Left lung (tissue), 10 donors: ENCODE measurements around the gene ARHGAP19. TPM values are rescaled to one million over a fixed set of nuclear protein-coding genes. Genes with fewer than 3 reads are reported as not detected.
A peak's percentile ranks its signal among the peaks of the same experiment; 100 is the strongest.

ENCODE experiments used
- ATAC-seq: fragments of 200-7000 bp; cut with Tn5 transposase; one replicate; pipeline ENCODE4 v1.9.1; 2020; ENCODE audit warnings: moderate library complexity
- DNase-seq, 4 donors: peaks; one replicate each; pipeline ENCODE4 v3.0.0-alpha.2; 2013 to 2020
- H3K27ac ChIP-seq, 2 donors: fragments of 200-600 bp; sonication (generic) in 1 of 2; one replicate each; pipeline versions ENCODE4 v1.5.0 to v1.8.0; 2020 to 2021
- H3K27me3 ChIP-seq, 2 donors: fragments of 200-600 bp; sonication (generic) in 1 of 2; one replicate each; pipeline versions ENCODE4 v1.5.0 to v1.8.0; 2020 to 2021
- H3K36me3 ChIP-seq, 2 donors: fragments of 200-600 bp; sonication (generic) in 1 of 2; one replicate each; pipeline versions ENCODE4 v1.5.0 to v1.8.0; 2020 to 2021
- H3K4me1 ChIP-seq, 2 donors: fragments of 200-600 bp; one replicate each; pipeline ENCODE4 v1.8.0; 2021
- H3K4me3 ChIP-seq, 2 donors: fragments of 200-600 bp; sonication (generic) in 1 of 2; one replicate each; pipeline versions ENCODE4 v1.5.0 to v1.8.0; 2020 to 2021; ENCODE audit warnings: mild to moderate bottlenecking in 1 of 2
- H3K9me3 ChIP-seq, 2 donors: fragments of 200-600 bp; sonication (generic) in 1 of 2; one replicate each; pipeline versions ENCODE4 v1.5.0 to v1.8.0; 2020 to 2021
- intact Hi-C, 2 donors: fragments of 100-400 bp; cut with DNase I; formaldehyde crosslinking; loops; one replicate each; pipeline versions ENCODE4 v1.11.2 to v1.14.2; 2022
- polyA plus RNA-seq, 6 donors: library from polyadenylated mRNA; unstranded; fragments of 120-200 nt; gene quantifications; one replicate each; pipeline ENCODE4 v1.2.1, GENCODE V29; 2013; ENCODE audit not compliant: insufficient read length in 6 of 6
- total RNA-seq, 2 donors: library from RNA; stranded (reverse); fragmentation: NEBNext Ultra II Directional; extraction: Animal tissue kit (Norgen Biotek cat#: 25700); gene quantifications; one replicate each; pipeline ENCODE4 v1.2.1, GENCODE V29; 2021
- TF ChIP-seq, protein P1 (sequence below), 2 donors: fragments of 200-600 bp; sonication (generic) in 1 of 2; IDR thresholded peaks; one replicate each; pipeline versions ENCODE4 v1.5.0 to v1.8.0; 2021; ENCODE audit warnings: antibody characterized with exemption in 2 of 2
- donor health status: DM: no; HTN: yes; CAD: no.
- donor health status: DM: no; HTN: no; CAD: no.

The ARHGAP19 gene
- total and polyA plus RNA-seq, 8 donors: 9.8 to 30.7 (median 25.9) TPM

DNA sequence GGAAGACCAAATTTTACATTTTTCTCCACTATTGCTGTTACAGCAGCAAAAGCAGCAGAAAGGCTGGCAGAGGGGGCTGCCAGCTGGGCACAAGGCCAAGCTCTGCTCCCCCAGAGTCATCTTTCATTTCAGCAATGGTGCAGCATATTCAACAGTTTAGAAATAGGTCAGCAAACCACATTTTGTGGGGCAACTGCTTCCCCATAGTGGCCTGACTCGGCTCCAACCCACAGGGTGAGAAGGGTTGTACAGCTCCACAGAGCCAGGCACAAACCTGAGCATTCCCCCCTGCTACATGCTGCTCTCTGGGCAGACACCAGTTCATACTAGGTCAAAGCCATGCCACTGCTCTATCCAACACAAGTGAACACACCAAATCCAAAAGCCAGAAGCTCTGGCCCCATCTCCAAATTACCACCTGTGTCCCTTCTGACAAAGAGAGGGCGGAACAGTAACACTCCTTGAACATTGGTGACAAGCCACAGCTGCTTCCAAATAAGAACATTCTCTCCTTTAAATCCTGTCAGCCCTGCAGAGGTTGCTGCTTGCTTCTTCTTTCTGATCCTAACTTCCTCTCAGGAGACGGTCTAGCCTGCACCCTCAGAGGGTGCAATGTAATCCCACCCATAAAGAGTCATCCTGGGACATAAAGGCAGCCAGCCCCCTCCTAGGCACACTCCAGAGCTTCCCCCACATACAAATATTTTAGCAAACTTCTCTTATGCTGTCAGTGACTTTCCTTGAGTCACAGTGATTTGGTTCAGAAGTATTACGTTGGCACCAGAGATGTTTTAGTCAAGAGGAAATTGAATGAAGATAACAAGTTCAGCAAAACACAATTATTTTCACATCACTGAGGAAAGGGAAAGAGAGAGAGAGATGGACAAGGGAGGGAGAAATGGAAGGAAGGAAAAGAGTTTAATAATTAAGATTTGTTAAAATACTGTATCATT is 67.7 kb downstream of the ARHGAP19 start:
- TF ChIP-seq, protein P1, sequence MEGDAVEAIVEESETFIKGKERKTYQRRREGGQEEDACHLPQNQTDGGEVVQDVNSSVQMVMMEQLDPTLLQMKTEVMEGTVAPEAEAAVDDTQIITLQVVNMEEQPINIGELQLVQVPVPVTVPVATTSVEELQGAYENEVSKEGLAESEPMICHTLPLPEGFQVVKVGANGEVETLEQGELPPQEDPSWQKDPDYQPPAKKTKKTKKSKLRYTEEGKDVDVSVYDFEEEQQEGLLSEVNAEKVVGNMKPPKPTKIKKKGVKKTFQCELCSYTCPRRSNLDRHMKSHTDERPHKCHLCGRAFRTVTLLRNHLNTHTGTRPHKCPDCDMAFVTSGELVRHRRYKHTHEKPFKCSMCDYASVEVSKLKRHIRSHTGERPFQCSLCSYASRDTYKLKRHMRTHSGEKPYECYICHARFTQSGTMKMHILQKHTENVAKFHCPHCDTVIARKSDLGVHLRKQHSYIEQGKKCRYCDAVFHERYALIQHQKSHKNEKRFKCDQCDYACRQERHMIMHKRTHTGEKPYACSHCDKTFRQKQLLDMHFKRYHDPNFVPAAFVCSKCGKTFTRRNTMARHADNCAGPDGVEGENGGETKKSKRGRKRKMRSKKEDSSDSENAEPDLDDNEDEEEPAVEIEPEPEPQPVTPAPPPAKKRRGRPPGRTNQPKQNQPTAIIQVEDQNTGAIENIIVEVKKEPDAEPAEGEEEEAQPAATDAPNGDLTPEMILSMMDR (IDR thresholded peaks at IDR 0.05): no peak
- DNase-seq (no peak), ATAC-seq (no peak)
- Histone ChIP-seq H3K4me3 (no peak overlapping the region), H3K4me1 (peaks cover 0 to 20% of the 10 kb centered on the region in 2 donors), H3K36me3 (peaks cover 0 to 42% of the 10 kb centered on the region in 2 donors), H3K27ac (no peak overlapping the region), H3K9me3 (no peaks in the 10 kb centered on the region), H3K27me3 (no peaks in the 10 kb centered on the region)
- intact Hi-C loops: no loop called here

DNA sequence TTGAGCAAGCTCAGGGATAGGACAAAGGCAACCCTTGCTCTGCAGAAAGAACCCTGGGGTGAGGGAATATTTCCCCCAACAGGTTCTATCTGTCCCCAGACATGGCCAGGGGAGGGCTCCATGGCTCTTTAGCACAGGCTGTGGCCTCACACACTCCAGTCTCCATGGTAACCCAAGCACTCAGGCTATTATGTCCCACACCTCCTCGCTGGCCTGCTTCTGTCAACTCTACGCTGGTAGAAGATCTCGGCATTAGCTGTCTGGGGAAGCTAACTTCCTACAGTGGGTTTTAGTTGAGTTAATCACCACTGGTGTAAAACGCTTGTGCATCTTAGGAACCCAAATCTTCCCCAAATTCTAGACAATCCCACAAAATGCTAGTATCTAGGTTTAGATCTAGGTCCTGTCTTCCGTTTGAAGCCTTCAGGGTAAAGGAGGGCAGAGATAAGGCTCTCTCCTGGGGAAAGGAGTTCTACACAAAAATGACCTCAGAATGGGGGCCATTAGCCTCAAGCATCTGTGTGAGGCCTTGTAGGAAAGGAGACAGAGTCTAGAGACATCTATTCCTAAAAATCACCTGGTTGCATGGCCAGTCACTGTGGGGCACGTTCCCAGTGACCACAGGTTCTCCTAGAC is 70.0 kb downstream of the ARHGAP19 start:
- Histone ChIP-seq H3K27ac (no peak overlapping the region), H3K4me1 (peaks cover 0 to 30% of the 10 kb centered on the region in 2 donors), H3K36me3 (peaks cover 0 to 25% of the 10 kb centered on the region in 2 donors), H3K27me3 (no peaks in the 10 kb centered on the region), H3K4me3 (no peak overlapping the region), H3K9me3 (no peaks in the 10 kb centered on the region)
- TF ChIP-seq, protein P1 (IDR thresholded peaks at IDR 0.05): no peak
- ATAC-seq (peak; percentile 51), DNase-seq (peak in 2 of 4 donors; percentile 15 to 71)
- intact Hi-C loops: no loop called here

DNA sequence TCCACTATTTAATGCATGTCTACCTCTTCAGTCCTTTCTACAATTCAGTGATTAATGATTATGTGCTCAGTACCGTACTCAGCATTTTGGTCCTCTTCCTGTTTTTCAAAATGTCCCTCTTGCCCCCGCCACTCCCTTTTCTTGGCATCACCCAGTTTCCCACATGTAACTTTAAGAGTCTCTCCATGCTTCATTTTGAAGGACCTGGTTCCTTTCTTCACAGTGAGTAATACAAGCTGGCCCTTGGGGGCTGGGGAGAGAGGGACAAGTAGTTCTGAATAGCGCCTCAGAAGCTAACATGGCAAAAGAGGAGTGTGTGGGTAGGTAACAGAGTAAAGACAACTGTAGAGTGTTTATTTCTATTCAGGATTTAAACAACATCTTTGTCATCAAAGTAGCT is 72.1 kb downstream of the ARHGAP19 start:
- H3K9me3 ChIP-seq: no peaks in the 10 kb centered on the region
- no peak overlapping the region for H3K27ac ChIP-seq
- H3K4me1 ChIP-seq: peaks cover 0 to 30% of the 10 kb centered on the region in 2 donors
- peak in 2 of 4 donors; percentile 31 to 50 for DNase-seq
- H3K36me3 ChIP-seq: peaks cover 0 to 12% of the 10 kb centered on the region in 2 donors
- no peaks in the 10 kb centered on the region for H3K27me3 ChIP-seq
- H3K4me3 ChIP-seq: no peak overlapping the region
- TF ChIP-seq, protein P1 (IDR thresholded peaks at IDR 0.05): no peak
- peak; percentile 88 for ATAC-seq
- intact Hi-C loops: no loop called here

GRCh38 chr10:97217299-97217698 is 75.1 kb downstream of the ARHGAP19 start:
- no peak for ATAC-seq
- TF ChIP-seq, protein P1 (IDR thresholded peaks at IDR 0.05): no peak
- intact Hi-C loops: no loop called here
- peaks cover 0 to 17% of the 10 kb centered on the region in 2 donors for H3K4me1 ChIP-seq
- no peak for DNase-seq
- H3K9me3 ChIP-seq: no peaks in the 10 kb centered on the region
- H3K27ac ChIP-seq: no peak overlapping the region
- H3K4me3 ChIP-seq: no peak overlapping the region
- no peaks in the 10 kb centered on the region for H3K36me3 ChIP-seq
- no peaks in the 10 kb centered on the region for H3K27me3 ChIP-seq
